ENCODE results near the gene GBGT1. TPM values are rescaled to one million over a fixed set of nuclear protein-coding genes. Genes with fewer than 3 reads are reported as not detected.
A peak's percentile ranks its signal among the peaks of the same experiment; 100 is the strongest.

Gene GBGT1
- total RNA-seq, 2 donors from 2014 or later: 15.5 to 16.8 TPM

GRCh38 chr9:133135146-133135745, 28.5 kb downstream of the GBGT1 start:
- H3K36me3 ChIP-seq: no peaks in the 10 kb centered on the region
- DNase-seq (ENCODE audit: low spot score): peak; percentile 78
- H3K9me3 ChIP-seq: no peaks in the 10 kb centered on the region
- H3K4me3 ChIP-seq: no peak overlapping the region
- peaks cover 0 to 94% of the 10 kb centered on the region in 2 donors for H3K4me1 ChIP-seq
- H3K27ac ChIP-seq: peak overlapping the region; percentile 93 to 94
- no peaks in the 10 kb centered on the region for H3K27me3 ChIP-seq
- TF ChIP-seq CTCF (IDR thresholded peaks at IDR 0.05): no peak

GRCh38 chr9:133134388-133135145, 29.1 kb downstream of the GBGT1 start:
- Histone ChIP-seq H3K27ac (peak overlapping the region; percentile 93 to 94), H3K4me3 (no peak overlapping the region), H3K4me1 (peaks cover 0 to 87% of the 10 kb centered on the region in 2 donors), H3K36me3 (no peaks in the 10 kb centered on the region), H3K9me3 (no peaks in the 10 kb centered on the region), H3K27me3 (no peaks in the 10 kb centered on the region)
- no peak for TF ChIP-seq CTCF (IDR thresholded peaks at IDR 0.05)
- DNase-seq (ENCODE audit: low spot score): no peak

GRCh38 chr9:133133681-133134387, 29.9 kb downstream of the GBGT1 start:
- peak overlapping the region; percentile 93 to 94 for H3K27ac ChIP-seq
- peaks cover 0 to 86% of the 10 kb centered on the region in 2 donors for H3K4me1 ChIP-seq
- no peak overlapping the region for H3K4me3 ChIP-seq
- H3K9me3 ChIP-seq: no peaks in the 10 kb centered on the region
- no peaks in the 10 kb centered on the region for H3K36me3 ChIP-seq
- TF ChIP-seq CTCF (IDR thresholded peaks at IDR 0.05): no peak
- DNase-seq (ENCODE audit: low spot score): peak; percentile 97
- H3K27me3 ChIP-seq: no peaks in the 10 kb centered on the region

GRCh38 chr9:133132174-133132573, 31.5 kb downstream of the GBGT1 start:
- Histone ChIP-seq H3K27me3 (no peaks in the 10 kb centered on the region), H3K36me3 (no peaks in the 10 kb centered on the region), H3K4me3 (no peak overlapping the region), H3K27ac (peak overlapping the region; percentile 93 to 94), H3K9me3 (no peaks in the 10 kb centered on the region), H3K4me1 (peaks cover 0 to 86% of the 10 kb centered on the region in 2 donors)
- DNase-seq (ENCODE audit: low spot score): no peak
- TF ChIP-seq CTCF (IDR thresholded peaks at IDR 0.05): no peak

GRCh38 chr9:133131506-133131905, 32.2 kb downstream of the GBGT1 start:
- Histone ChIP-seq H3K9me3 (no peaks in the 10 kb centered on the region), H3K36me3 (no peaks in the 10 kb centered on the region), H3K27me3 (no peaks in the 10 kb centered on the region), H3K4me1 (peaks cover 0 to 87% of the 10 kb centered on the region in 2 donors), H3K4me3 (no peak overlapping the region), H3K27ac (peak overlapping the region; percentile 93 to 94)
- TF ChIP-seq CTCF (IDR thresholded peaks at IDR 0.05): no peak
- DNase-seq (ENCODE audit: low spot score): no peak
